Tongue (tissue), 2 donors: ENCODE data around the gene PLPP4. TPM values are rescaled to one million over a fixed set of nuclear protein-coding genes. Genes with fewer than 3 reads are reported as not detected.

Experiments used
- DNase-seq: peaks from one replicate; pipeline ENCODE4 v3.0.0-alpha.2; 2015
- total RNA-seq: library from RNA; depleted of rRNA; stranded (reverse); fragments of >200 nt; gene quantifications from one replicate; pipeline ENCODE4 v1.2.3, GENCODE V29; 2014

The PLPP4 gene
- total RNA-seq, 1 donor from 2014 or later, result not detected

DNA sequence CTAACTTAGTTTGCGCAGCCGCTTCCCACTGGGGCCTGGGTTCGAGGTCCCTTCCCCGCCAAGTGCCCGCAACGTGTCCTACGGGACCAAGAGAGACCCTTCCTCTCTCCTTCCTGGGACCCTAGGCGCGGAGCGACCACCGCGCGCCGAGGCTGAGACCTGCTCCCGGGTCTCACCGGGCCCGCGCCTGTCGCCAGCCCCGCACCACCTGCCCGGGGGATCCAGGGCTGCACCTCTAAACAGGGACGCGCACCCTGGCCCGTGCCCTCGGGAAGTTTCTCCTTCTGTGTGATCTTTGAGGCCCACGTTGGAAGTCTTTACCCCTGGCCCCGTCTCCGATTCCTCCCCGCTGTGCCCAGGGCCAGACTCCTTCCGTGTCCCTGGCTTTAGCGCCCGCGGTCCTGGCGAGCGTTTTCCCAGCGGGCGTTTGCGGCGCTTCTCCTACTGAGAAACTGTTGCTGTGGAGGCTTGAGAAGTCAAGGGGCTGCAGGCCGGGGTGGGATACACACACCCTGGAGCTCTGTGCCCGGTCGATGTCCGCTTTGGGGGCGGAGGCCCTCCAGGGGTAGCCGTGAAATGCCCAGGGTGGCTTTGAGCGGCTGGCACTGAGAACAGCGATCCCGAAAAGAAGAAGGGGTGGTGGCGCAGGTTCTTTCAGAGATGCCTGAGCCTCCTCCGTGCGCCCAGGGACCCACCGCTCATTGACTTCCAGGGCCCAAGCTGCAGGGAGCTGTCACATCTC, 575 bp downstream of the PLPP4 start:
- no peak for DNase-seq

GRCh38 chr10:120458432-120458831, 1.4 kb downstream of the PLPP4 start:
- DNase-seq, result no peak

- no peak for DNase-seq
Observed at GRCh38 chr10:120459185-120459584, 2.2 kb downstream of the PLPP4 start.

DNA sequence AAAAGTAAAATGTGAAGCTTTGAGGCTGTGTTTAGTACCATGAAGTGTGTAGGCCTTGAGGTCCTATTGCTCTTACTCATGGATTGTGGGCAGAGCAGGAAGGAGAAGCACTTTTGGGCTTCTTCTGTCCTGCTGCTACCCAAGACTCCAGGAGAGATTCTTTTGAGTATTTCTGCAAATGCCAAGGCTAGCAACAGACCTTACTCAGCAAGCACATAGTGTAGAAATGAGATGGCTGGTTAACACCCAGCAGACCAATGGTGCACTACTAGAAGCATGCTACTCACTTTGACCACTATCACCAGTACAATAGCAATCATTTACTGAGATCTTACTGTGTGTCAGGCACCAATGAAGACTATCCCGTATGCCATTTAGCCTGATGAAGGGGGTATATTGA, 3.2 kb downstream of the PLPP4 start:
- no peak for DNase-seq

- no peak for DNase-seq
Observed at GRCh38 chr10:120460776-120461175, 3.7 kb downstream of the PLPP4 start.

DNA sequence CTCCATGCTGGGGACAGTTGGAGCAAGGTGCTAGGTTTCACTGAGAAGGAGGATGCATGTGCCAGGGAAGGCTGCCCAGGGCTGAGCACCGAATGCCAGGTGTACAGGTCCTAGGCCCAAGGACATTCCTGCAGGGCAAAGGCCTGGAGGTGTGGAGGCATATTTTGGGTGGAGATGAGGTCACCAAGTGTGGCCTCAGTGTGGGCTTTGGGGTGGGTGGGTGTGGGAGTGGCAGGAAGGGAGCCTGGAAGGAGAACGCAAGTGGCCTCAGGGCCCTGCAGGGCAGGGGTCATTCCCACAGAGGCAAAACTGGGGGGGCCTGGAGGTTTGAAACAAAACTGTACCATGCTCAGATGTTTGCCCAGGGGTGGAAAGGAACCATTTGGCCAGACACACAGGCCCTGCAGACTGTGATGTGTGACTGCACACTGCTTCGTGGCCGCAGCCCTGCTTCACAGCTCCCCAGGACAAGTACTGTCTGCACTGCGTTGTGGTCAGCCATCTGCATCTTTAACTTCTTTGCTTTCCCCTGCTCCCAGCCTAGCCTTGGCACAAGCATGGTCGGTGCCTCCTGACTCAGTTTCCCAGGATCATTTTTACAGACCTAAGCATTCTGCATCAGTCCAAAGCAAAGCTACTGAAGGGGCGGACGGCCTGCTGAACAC, 5.1 kb downstream of the PLPP4 start:
- no peak for DNase-seq

GRCh38 chr10:120465138-120465537, 8.1 kb downstream of the PLPP4 start:
- no peak for DNase-seq

DNA sequence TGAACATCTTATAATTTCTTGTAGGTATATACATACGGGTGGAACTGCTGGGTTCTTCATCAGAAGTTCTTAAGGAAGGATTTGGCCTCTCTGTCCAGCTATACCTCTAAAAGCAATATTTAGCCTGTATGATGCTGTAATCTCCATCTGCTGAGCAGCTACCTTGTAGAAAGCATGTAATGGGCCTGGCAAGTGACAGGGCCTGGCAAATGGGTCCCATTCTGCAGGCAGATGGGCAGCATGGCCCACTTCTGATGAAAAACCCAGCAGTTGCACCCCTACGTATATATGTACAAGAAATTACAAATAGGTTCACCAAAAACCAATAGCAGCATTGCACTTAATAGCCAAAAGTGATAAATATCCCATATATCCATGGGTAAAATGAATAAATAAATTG, 9.0 kb downstream of the PLPP4 start:
- DNase-seq, result no peak

GRCh38 chr10:120473593-120473992, 16.6 kb downstream of the PLPP4 start:
- no peak for DNase-seq

DNA sequence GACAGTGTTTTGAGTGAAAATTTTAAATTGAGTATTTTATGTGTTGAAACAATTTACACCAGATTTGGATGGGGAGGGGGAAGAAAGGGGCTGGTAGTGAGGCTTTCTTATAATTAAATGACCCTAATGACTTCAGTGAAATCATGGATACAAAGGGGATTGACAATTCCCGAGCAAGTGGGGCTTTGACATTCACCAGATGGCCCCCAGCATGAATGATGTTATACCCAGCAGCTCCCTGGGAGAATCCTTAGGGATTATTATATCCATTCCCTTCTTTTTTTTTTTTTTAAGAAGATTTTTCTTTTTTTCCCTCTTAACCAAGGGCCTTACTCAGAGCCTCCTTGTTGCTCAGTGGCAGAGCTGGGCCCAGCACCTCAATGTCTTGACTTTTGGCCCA, 17.9 kb downstream of the PLPP4 start:
- no peak for DNase-seq

GRCh38 chr10:120475844-120476791, 19.1 kb downstream of the PLPP4 start:
- no peak for DNase-seq

DNA sequence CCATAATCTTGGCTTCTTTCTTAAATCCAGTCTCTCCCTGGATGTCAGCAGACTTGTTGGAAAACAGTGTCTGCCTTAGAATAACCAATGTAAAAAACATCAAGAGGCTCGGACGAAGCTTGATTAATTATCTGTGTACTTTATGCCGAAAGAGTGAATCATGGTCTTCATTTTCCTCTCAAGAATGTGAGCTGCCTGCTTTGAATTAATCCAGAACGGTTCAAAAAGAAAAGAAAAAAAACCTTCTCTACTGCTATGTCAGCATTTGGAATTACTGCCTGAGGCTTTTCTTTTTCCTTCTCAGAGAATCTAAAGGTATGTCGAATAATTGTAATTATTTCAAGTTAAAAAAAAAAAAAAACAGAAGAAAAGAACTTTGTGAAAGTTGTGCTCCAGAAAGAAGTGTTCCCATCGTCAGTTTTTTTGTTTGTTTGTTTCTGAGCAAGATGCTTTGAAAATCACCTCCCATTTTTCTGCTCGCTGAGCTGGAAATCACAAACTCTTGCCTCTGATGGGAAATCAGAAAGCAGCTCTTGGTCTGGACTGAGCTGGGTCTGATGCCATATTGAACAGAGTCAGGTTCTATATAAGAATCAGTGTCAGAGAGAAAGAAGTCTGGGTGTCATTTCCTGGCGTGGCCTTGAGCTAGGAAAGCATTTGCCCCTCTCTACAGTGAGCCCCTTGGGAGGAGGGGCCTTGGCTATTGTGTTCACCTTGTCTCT, 20.2 kb downstream of the PLPP4 start:
- DNase-seq, result no peak

DNA sequence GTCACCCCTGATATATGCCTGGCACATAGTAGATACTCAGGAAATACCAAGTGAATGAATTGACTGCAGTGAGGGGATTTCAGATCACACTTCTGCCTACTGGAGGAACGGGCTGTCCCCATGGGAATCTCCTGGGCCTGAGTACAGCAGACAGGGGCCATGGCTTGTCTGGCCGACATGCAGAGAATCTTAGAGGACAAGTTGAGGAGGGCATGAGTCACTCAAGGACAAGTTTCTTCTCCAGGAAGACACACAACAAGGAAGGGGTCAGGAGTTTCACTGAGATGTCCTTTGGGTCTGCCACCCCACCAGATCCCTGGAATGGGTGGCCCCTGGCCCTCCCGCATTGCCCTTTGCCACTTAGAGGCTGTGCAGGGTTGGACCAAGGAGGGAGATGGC, 20.7 kb downstream of the PLPP4 start:
- DNase-seq, result no peak

DNA sequence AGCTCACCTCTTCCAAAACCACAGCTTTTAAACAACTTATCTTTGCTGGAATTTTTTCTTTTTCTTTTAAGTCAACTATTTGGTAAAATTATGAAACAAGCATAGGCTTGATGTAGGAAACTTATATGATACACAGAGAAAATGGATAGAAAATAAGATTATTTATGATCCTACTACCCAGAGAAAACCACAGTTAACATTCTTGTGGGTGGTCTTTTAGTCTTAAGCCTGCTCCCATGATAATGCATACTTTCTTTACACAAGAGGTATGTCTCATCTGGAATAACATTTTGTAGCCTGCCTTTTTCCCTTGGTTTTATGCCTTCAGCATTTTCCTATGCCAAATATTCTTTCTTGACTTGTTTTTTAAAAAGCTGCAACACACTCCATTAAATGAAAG, 21.4 kb downstream of the PLPP4 start:
- DNase-seq, result no peak

DNA sequence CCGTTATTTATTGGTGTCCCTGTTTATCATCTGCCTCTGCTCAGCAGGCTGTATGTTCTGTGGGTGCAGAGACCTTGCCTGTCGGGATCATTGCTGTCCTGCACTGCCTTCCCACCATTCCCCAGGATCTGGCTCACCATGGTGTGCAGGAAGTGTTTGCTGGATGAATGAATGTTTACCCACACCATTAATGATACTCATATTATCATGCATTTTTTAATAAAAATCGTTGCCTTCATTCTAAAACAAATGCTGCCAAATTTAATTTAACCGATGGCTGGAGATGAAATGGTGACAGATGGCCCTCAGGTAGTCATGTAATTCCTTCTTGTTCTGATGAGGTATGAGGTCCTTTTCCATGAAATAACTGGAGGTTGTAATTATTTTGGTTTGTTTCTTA, 22.5 kb downstream of the PLPP4 start:
- DNase-seq, result no peak

DNA sequence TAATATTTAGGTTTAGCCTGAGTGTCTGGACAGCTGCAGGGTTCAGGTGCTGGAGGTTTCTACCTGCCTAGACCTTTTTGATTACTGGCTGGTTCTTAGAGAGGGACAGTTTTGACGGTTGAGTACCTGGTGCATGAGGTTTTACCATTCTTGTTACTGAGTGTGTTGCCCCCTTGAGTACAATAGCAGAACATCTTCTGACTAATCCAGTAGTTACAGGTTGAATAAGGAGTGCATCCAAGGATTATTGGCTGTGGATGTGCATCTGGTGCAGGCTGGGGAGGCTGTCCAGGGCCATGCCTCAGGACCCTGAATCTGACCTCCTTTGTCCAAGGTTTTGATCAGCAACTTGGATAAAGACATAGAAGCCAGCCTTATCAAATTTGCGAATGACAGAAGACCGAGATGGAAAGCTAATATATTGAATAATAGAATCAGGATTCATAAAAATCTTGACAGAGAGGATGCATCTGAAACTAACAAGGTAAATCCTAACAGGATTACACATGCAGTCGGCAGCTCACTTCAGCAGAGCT, 23.1 kb downstream of the PLPP4 start:
- DNase-seq, result no peak

GRCh38 chr10:120480848-120481247, 23.8 kb downstream of the PLPP4 start:
- no peak for DNase-seq

DNA sequence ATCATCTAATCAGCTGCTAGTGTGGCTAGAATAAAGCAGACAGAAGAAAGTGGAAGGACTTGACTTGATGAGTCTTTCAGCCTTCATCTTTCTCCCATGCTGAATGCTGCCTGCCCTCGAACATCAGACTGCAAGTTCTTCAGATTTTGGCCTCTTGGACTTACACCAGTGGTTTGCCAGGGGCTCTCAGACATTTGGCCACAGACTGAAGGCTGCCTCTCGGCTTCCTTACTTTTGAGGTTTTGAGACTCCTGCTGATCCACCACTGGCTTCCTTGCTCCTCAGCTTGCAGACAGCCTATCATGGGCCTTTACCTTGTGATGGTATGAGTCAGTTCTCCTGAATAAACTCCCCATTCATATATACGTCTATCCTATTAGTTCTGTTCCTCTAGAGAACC, 26.0 kb downstream of the PLPP4 start:
- no peak for DNase-seq

GRCh38 chr10:120483651-120484301, 26.7 kb downstream of the PLPP4 start:
- no peak for DNase-seq

DNA sequence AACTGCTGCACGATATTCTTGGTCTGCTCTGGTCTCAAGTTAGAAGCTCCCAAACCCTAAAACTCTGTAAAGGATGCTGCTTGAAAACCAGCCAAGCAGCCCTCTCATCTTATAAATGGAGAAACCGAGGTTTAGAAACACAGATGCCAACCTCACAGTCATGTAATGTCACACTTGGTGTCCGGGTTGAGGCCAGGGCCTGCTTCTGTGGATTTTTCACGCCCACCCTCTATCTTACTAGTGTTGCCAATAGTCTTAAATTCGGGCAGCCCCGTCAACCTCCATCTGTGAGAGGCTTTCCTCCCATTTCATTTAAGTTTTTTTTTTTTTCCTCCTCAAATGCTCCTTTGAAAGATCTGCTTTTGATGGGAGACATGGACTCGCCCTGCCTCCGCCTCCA, 28.9 kb downstream of the PLPP4 start:
- DNase-seq, result no peak

GRCh38 chr10:120486671-120487205, 29.7 kb downstream of the PLPP4 start:
- DNase-seq, result no peak
